A673 (cell line): ENCODE results near the gene VSTM2L.

ENCODE experiments used
- EZH2 ChIP-seq: fragments of 200-600 bp; sonication (generic); IDR thresholded peaks from 2 replicates; pipeline ENCODE4 v1.6.1; 2017; ENCODE audit warnings: borderline replicate concordance, low read depth, mild to moderate bottlenecking, mixed read lengths, antibody characterized with exemption, low read length; ENCODE audit not compliant: poor library complexity, severe bottlenecking
- TF ChIP-seq, protein P1 (sequence below): fragments of 300-800, 200-600 bp; sonication (generic); conservative IDR thresholded peaks from 2 replicates; pipeline ENCODE4 v1.5.1; 2017; ENCODE audit warnings: low read depth, mild to moderate bottlenecking, antibody characterized with exemption, low read length, moderate library complexity, mixed read lengths

DNA sequence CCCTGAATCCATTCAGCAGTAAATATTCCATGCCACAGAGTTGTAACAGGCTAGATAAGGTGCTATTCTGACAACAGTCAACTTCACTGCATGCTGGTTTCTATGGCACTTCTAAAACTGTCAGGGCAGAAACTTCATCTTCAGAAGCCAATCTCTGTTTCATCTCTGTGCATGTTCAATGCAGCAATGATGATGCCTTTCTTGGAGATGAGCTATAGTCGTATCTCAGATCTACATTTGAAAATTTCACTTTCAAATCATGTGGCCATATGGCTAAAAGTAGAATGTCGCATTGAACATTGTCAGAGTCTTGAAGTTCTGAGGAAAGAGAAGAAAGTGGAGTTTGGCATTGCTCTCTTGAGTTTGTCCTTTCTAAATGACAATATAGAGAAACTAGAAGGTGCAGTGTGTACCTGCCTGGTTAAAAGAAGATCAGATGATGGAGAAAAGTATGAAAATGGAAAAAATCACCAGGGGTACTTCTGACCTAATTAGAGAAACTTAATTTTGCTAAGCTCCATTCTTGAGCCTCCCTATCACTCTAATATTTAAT lies 49.0 kb upstream of the VSTM2L start:
- TF ChIP-seq, protein P1, sequence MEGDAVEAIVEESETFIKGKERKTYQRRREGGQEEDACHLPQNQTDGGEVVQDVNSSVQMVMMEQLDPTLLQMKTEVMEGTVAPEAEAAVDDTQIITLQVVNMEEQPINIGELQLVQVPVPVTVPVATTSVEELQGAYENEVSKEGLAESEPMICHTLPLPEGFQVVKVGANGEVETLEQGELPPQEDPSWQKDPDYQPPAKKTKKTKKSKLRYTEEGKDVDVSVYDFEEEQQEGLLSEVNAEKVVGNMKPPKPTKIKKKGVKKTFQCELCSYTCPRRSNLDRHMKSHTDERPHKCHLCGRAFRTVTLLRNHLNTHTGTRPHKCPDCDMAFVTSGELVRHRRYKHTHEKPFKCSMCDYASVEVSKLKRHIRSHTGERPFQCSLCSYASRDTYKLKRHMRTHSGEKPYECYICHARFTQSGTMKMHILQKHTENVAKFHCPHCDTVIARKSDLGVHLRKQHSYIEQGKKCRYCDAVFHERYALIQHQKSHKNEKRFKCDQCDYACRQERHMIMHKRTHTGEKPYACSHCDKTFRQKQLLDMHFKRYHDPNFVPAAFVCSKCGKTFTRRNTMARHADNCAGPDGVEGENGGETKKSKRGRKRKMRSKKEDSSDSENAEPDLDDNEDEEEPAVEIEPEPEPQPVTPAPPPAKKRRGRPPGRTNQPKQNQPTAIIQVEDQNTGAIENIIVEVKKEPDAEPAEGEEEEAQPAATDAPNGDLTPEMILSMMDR: no peak
- no peak for TF ChIP-seq EZH2
